OCI-LY3 (cell line): ENCODE measurements around the gene PTGIS.

ENCODE experiments used
- EZH2phosphoT487 ChIP-seq: fragments of 200-600 bp; shearing (Covaris generic); IDR thresholded peaks from 2 replicates; pipeline ENCODE4 v1.6.1; 2018; ENCODE audit warnings: antibody characterized with exemption, mixed run types, low read depth
- TF ChIP-seq, protein P1 (sequence below): fragments of 200-600, 300-600 bp; sonication (generic); IDR thresholded peaks from 2 replicates; pipeline ENCODE4 v1.5.1; 2014; ENCODE audit warnings: antibody characterized with exemption, low read length, low read depth

DNA sequence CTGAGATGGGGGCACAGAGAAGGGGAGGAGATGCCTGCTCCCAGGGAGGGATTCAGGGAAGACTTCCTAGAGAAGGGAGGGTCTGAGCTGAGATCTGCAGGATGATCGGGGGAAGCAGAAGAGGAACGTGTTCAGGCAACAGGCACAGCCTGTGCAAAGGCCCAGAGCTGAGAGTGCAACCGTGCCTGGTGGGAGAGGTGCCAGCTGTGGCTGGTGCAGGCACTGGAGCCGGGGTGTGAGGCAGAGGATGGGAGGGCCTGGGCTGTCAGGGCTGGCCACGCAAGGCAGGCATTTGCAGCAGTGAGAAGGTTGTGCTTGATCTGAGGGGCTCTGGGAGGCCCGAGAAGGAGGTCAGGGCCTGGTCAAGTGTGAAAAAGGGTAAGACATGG lies 27.7 kb downstream of the PTGIS start:
- TF ChIP-seq, protein P1, sequence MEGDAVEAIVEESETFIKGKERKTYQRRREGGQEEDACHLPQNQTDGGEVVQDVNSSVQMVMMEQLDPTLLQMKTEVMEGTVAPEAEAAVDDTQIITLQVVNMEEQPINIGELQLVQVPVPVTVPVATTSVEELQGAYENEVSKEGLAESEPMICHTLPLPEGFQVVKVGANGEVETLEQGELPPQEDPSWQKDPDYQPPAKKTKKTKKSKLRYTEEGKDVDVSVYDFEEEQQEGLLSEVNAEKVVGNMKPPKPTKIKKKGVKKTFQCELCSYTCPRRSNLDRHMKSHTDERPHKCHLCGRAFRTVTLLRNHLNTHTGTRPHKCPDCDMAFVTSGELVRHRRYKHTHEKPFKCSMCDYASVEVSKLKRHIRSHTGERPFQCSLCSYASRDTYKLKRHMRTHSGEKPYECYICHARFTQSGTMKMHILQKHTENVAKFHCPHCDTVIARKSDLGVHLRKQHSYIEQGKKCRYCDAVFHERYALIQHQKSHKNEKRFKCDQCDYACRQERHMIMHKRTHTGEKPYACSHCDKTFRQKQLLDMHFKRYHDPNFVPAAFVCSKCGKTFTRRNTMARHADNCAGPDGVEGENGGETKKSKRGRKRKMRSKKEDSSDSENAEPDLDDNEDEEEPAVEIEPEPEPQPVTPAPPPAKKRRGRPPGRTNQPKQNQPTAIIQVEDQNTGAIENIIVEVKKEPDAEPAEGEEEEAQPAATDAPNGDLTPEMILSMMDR: no peak
- TF ChIP-seq EZH2phosphoT487: no peak
